Muscle layer of duodenum (tissue), 2 donors: Measurements from ENCODE around the gene TUG1.

Experiments
- H3K27ac ChIP-seq: one replicate; pipeline ENCODE4 v1.7.0; 2013; ENCODE audit warnings: mild to moderate bottlenecking, low read length
- H3K27me3 ChIP-seq: one replicate; pipeline ENCODE4 v1.7.0; 2013; ENCODE audit warnings: low read depth, mild to moderate bottlenecking, control low read depth, low read length
- H3K36me3 ChIP-seq, 2 donors: one replicate each; pipeline ENCODE4 v1.7.0; 2013; ENCODE audit warnings: low read length in 2 of 2, control low read depth in 1 of 2, mild to moderate bottlenecking in 1 of 2; ENCODE audit not compliant: insufficient read depth in 2 of 2, control insufficient read depth in 1 of 2
- H3K4me1 ChIP-seq, 2 donors: one replicate each; pipeline ENCODE4 v1.7.0; 2013; ENCODE audit warnings: low read length in 2 of 2, mild to moderate bottlenecking in 2 of 2, control low read depth in 1 of 2, moderate library complexity in 1 of 2; ENCODE audit not compliant: insufficient read depth in 2 of 2, control insufficient read depth in 1 of 2
- H3K4me3 ChIP-seq, 2 donors: one replicate each; pipeline ENCODE4 v1.7.0; 2013; ENCODE audit warnings: low read length in 2 of 2, low read depth in 1 of 2, mild to moderate bottlenecking in 1 of 2
- H3K9me3 ChIP-seq, 2 donors: one replicate each; pipeline ENCODE4 v1.7.0; 2013; ENCODE audit warnings: low read length in 2 of 2, control low read depth in 1 of 2, mild to moderate bottlenecking in 1 of 2; ENCODE audit not compliant: control insufficient read depth in 1 of 2
- donor health status: healthy.

TUG1 gene

GRCh38 chr22:30931541-30932300 lies 37.3 kb upstream of the TUG1 start:
- no peaks in the 10 kb centered on the region for H3K4me1 ChIP-seq
- H3K36me3 ChIP-seq: peaks cover 75 to 90% of the 10 kb centered on the region in 2 donors
- H3K9me3 ChIP-seq: no peaks in the 10 kb centered on the region
- no peak overlapping the region for H3K27ac ChIP-seq
- H3K4me3 ChIP-seq: no peak overlapping the region
- H3K27me3 ChIP-seq: no peaks in the 10 kb centered on the region

- no peaks in the 10 kb centered on the region for H3K4me1 ChIP-seq
- H3K27ac ChIP-seq: no peak overlapping the region
- H3K36me3 ChIP-seq: peaks cover 75 to 91% of the 10 kb centered on the region in 2 donors
- no peaks in the 10 kb centered on the region for H3K9me3 ChIP-seq
- H3K4me3 ChIP-seq: no peak overlapping the region
- H3K27me3 ChIP-seq: no peaks in the 10 kb centered on the region
These were observed 36.4 kb upstream of the TUG1 start for GRCh38 chr22:30932661-30933060.

DNA sequence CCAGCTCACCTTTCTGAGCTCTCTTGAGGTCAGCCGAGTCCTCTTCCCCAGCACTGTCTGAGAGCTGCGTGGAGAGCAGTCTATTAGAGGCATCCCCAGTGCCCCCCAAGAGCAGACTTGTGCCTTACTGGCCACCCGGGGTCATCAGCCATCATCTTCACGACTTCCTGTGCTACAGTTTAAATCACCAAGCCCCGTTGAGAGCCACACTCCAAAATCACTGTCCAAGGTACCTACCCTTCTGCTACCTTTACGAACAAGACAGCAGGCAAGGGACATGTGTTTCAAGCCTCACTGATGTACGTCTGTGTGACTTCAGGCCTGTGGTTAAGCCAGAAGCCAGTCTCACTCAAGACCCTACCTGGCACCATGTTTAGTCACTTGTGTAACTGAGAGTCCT lies 35.6 kb upstream of the TUG1 start:
- no peak overlapping the region for H3K4me3 ChIP-seq
- H3K9me3 ChIP-seq: no peaks in the 10 kb centered on the region
- no peaks in the 10 kb centered on the region for H3K4me1 ChIP-seq
- H3K27ac ChIP-seq: no peak overlapping the region
- H3K36me3 ChIP-seq: peaks cover 74 to 89% of the 10 kb centered on the region in 2 donors
- no peaks in the 10 kb centered on the region for H3K27me3 ChIP-seq

- no peaks in the 10 kb centered on the region for H3K4me1 ChIP-seq
- peaks cover 68 to 88% of the 10 kb centered on the region in 2 donors for H3K36me3 ChIP-seq
- no peaks in the 10 kb centered on the region for H3K27me3 ChIP-seq
- H3K27ac ChIP-seq: no peak overlapping the region
- H3K4me3 ChIP-seq: no peak overlapping the region
- no peaks in the 10 kb centered on the region for H3K9me3 ChIP-seq
These were observed 35.0 kb upstream of the TUG1 start for GRCh38 chr22:30934053-30934452.

DNA sequence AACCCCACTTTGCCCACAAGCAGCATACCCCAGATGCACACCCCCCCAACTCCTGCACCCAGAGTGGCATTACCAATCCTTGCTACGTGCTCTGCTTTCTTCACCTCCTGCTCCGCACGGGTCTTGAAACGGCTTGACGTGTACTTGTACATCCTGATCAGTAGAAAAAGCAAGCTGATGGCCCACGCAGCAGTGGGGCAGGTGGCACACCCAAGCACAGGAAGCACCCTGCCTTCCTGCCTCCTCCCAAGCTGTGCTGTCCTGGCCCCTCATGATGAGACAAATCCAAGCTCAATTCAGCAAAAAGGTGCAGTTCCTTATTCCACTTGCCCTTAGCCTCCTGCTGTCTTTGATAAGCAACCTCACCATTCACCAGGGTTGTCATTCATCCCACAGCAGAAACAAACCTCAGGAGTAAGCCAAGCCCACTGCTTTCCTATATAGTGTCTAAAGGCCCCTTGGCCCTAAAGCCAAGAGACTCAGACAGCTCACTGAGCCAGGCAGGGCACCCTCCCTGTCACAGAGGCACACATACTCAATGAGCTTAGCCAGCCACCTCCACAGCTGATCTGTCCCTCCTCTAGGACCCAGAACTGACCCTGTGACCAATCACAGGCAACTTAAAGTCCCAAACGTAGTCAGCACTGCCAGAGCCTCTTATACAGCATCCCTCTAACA lies 28.2 kb upstream of the TUG1 start:
- Histone ChIP-seq H3K36me3 (peaks cover 79 to 93% of the 10 kb centered on the region in 2 donors), H3K27ac (no peak overlapping the region), H3K9me3 (no peaks in the 10 kb centered on the region), H3K4me3 (no peak overlapping the region), H3K27me3 (no peaks in the 10 kb centered on the region), H3K4me1 (no peaks in the 10 kb centered on the region)

DNA sequence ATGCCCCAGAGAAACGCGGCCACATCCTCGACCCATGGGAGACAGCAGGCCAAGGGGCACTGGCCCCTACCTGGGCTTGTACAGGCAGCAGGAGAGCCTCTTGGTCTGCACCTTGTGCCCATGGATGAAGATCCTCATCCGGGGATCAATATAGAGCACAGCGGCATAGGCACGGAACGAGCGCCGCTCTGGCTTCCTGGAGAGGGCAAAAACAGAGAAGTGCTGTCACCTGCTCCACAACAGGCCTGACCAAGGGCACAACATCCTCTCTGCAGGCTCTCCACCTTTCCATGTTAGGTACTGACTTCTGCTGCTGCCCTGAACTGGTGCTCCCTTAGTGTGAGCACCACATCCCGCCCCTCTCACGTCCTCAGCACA lies 27.7 kb upstream of the TUG1 start:
- no peak overlapping the region for H3K27ac ChIP-seq
- H3K4me1 ChIP-seq: no peaks in the 10 kb centered on the region
- no peak overlapping the region for H3K4me3 ChIP-seq
- no peaks in the 10 kb centered on the region for H3K9me3 ChIP-seq
- no peaks in the 10 kb centered on the region for H3K27me3 ChIP-seq
- peaks cover 81 to 93% of the 10 kb centered on the region in 2 donors for H3K36me3 ChIP-seq

GRCh38 chr22:30943368-30943767 lies 25.7 kb upstream of the TUG1 start:
- H3K27me3 ChIP-seq: no peaks in the 10 kb centered on the region
- H3K4me1 ChIP-seq: peaks cover 9 to 20% of the 10 kb centered on the region in 2 donors
- H3K27ac ChIP-seq: no peak overlapping the region
- H3K9me3 ChIP-seq: no peaks in the 10 kb centered on the region
- H3K4me3 ChIP-seq: no peak overlapping the region
- H3K36me3 ChIP-seq: peaks cover 65 to 74% of the 10 kb centered on the region in 2 donors

DNA sequence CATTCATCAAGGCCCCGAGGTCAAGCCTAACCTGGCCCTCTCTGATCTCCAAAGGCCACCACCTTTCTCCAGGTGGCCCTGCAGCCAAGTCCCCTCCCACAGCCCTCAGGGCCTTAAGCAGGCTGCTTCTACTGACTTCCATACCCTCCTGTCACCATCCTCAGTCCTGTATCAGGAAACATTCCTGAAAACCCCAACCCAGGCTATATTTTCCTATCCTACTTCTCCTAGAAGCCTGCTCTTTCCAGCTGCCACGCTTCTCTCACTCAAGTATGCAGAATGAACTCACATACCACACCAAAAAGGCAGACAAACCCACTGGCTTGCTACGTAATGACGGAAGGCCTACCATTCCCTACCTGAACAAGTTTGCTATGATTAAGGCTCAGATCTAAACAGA lies 24.1 kb upstream of the TUG1 start:
- peaks cover 70 to 72% of the 10 kb centered on the region in 2 donors for H3K36me3 ChIP-seq
- no peak overlapping the region for H3K27ac ChIP-seq
- H3K4me3 ChIP-seq: no peak overlapping the region
- no peaks in the 10 kb centered on the region for H3K27me3 ChIP-seq
- H3K9me3 ChIP-seq: no peaks in the 10 kb centered on the region
- H3K4me1 ChIP-seq: peaks cover 9 to 23% of the 10 kb centered on the region in 2 donors

DNA sequence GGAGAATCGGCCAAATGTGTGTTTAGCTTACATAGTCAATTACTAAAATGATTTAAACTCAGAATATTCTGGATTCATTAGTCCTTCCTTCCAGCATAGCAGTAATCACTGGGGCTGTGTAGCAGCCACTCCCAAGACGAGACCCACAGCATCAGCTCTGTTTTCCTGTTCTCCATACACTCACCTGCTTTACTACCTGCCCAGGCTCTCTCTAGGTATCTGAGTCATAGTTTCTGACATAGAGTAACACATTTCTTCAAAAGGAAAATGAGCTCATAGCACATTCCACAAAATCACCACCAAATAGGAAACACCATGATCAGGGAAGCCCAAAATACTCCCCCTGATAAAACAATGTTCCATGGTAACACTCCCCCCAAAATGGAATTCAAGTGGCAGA lies 23.4 kb upstream of the TUG1 start:
- H3K4me3 ChIP-seq: no peak overlapping the region
- peaks cover 9 to 23% of the 10 kb centered on the region in 2 donors for H3K4me1 ChIP-seq
- H3K36me3 ChIP-seq: peaks cover 64 to 68% of the 10 kb centered on the region in 2 donors
- no peaks in the 10 kb centered on the region for H3K27me3 ChIP-seq
- no peak overlapping the region for H3K27ac ChIP-seq
- no peaks in the 10 kb centered on the region for H3K9me3 ChIP-seq

DNA sequence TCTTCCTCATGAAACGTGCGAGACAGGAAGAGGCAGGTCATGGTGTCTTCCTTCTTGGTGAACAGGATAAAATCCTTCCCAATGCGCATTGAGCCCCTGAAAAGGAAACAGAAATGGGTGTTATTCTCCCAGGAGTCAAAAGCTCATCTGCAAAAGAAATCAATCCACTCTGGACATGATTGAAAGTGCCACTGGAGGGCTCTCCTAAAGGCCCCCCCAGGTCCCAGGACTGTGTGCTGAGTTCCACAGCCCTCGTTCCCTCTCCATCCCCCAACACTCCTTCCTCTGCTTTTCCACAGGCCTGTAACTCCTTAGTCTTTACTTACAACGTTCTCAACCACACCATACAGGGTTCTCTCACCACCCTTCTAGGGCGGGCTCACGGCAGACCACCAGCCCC lies 22.7 kb upstream of the TUG1 start:
- H3K9me3 ChIP-seq: no peaks in the 10 kb centered on the region
- peak overlapping the region; percentile 43 for H3K27ac ChIP-seq
- no peak overlapping the region for H3K4me3 ChIP-seq
- peaks cover 9 to 23% of the 10 kb centered on the region in 2 donors for H3K4me1 ChIP-seq
- H3K27me3 ChIP-seq: no peaks in the 10 kb centered on the region
- peaks cover 57 to 61% of the 10 kb centered on the region in 2 donors for H3K36me3 ChIP-seq

GRCh38 chr22:30947173-30947815 lies 21.8 kb upstream of the TUG1 start:
- Histone ChIP-seq H3K9me3 (no peaks in the 10 kb centered on the region), H3K4me3 (no peak overlapping the region), H3K27ac (peak overlapping the region; percentile 43), H3K27me3 (no peaks in the 10 kb centered on the region), H3K36me3 (peaks cover 48 to 56% of the 10 kb centered on the region in 2 donors), H3K4me1 (peaks cover 9 to 23% of the 10 kb centered on the region in 2 donors)
